Right lobe of liver (tissue), 6 donors: ENCODE data around the gene PGAM2. TPM values are rescaled to one million over a fixed set of nuclear protein-coding genes. Genes with fewer than 3 reads are reported as not detected.

ENCODE experiments used
- ATAC-seq, 4 donors: fragments of 200-7000 bp; cut with Tn5 transposase; one replicate each; pipeline ENCODE4 v1.9.1; 2020; ENCODE audit warnings: mild to moderate bottlenecking in 4 of 4, moderate library complexity in 4 of 4
- DNase-seq, 3 donors: peaks; one replicate each; pipeline ENCODE4 v3.0.0-alpha.2; 2020
- H3K27ac ChIP-seq, 3 donors: fragments of 200-600 bp; one replicate each; pipeline ENCODE4 v1.8.0; 2022
- H3K27me3 ChIP-seq, 2 donors: fragments of 200-600 bp; one replicate each; pipeline ENCODE4 v1.8.0; 2022
- H3K36me3 ChIP-seq, 4 donors: fragments of 200-600 bp; sonication (generic) in 1 of 4; one replicate each; pipeline versions ENCODE4 v1.5.1 to v1.8.0; 2017 to 2022; ENCODE audit warnings: control low read depth in 1 of 4
- H3K4me1 ChIP-seq, 4 donors: fragments of 200-600 bp; sonication (generic) in 1 of 4; one replicate each; pipeline versions ENCODE4 v1.5.1 to v1.8.0; 2017 to 2022; ENCODE audit warnings: control low read depth in 1 of 4
- H3K4me3 ChIP-seq, 3 donors: fragments of 200-600 bp; one replicate each; pipeline ENCODE4 v1.8.0; 2022
- H3K9me3 ChIP-seq, 4 donors: fragments of 200-600 bp; sonication (generic) in 1 of 4; one replicate each; pipeline versions ENCODE4 v1.5.1 to v1.8.0; 2017 to 2022; ENCODE audit warnings: control low read depth in 1 of 4
- CTCF ChIP-seq, 4 donors: fragments of 200-600 bp in 3 of 4; fragments of 450-650 bp in 1 of 4; IDR thresholded peaks; one replicate each; pipeline versions ENCODE4 v1.5.1 to v1.8.0; 2016 to 2022; ENCODE audit warnings: antibody characterized with exemption in 4 of 4, mild to moderate bottlenecking in 2 of 4
- POLR2A ChIP-seq: fragments of 450-650 bp; IDR thresholded peaks from one replicate; pipeline ENCODE4 v1.6.1; 2017; ENCODE audit warnings: antibody characterized with exemption, mild to moderate bottlenecking
- WGBS: methylation state at CpG from one replicate; pipeline ENCODE4 v1.1.6; 2018; ENCODE audit warnings: low coverage, low lambda C conversion rate; ENCODE audit not compliant: insufficient coverage; ENCODE audit errors: missing lambda C conversion rate; 5-methylcytosine and 5-hydroxymethylcytosine counted together
- intact Hi-C, 2 donors: fragments of 100-400 bp; cut with DNase I; formaldehyde crosslinking; loops; one replicate each; pipeline versions ENCODE4 v1.11.2 to v1.14.1; 2022
- total RNA-seq, 6 experiments: library from RNA; depleted of rRNA in 2 of 6; stranded (reverse); fragments of >200 nt in 2 of 6; fragmentation: NEBNext Ultra II Directional in 3 of 6; extraction: Animal tissue kit (Norgen Biotek cat#: 25700) in 3 of 6; gene quantifications; one replicate each; pipeline versions ENCODE4 v1.1.0 to v1.2.4, GENCODE V29; 2016 to 2023
- donor health status: DM: no; HTN: yes; CAD: no.
- donor health status: DM: no; HTN: no; CAD: no.
- donor health status: DM: no; HTN: no; CAD: no.
- donor health status: DM: no; HTN: yes; CAD: no.
- donor health status: DM: no; HTN: yes; CAD: no.

The PGAM2 gene
- total RNA-seq, 6 experiments from 2014 or later, result 0.31 to 0.56 (median 0.46) TPM; not detected in 3

GRCh38 chr7:44080686-44081265 is 15.4 kb upstream of the PGAM2 start:
- H3K36me3 ChIP-seq, result peaks cover 0 to 21% (median 4%) of the 10 kb centered on the region in 4 donors
- no peak for ATAC-seq
- H3K27me3 ChIP-seq, result no peaks in the 10 kb centered on the region
- H3K27ac ChIP-seq, result no peak overlapping the region
- intact Hi-C loops, result no loop called here
- TF ChIP-seq POLR2A (no peak), CTCF (IDR thresholded peaks at IDR 0.05) (no peak)
- no peak overlapping the region for H3K4me3 ChIP-seq
- H3K4me1 ChIP-seq, result peaks cover 0 to 18% (median 4%) of the 10 kb centered on the region in 4 donors
- no peaks in the 10 kb centered on the region for H3K9me3 ChIP-seq
- WGBS, result 88% methylated on average over 6 of the region's 11 CpGs
- peak in 1 of 3 donors; percentile 50 for DNase-seq

- no peak overlapping the region for H3K27ac ChIP-seq
- H3K4me1 ChIP-seq, result peaks cover 0 to 24% (median 7%) of the 10 kb centered on the region in 4 donors
- ATAC-seq (no peak), DNase-seq (peak in 1 of 3 donors; percentile 52)
- no CpG with 5 or more reads among the region's 5 CpGs for WGBS
- no peaks in the 10 kb centered on the region for H3K9me3 ChIP-seq
- peaks cover 0 to 21% (median 4%) of the 10 kb centered on the region in 4 donors for H3K36me3 ChIP-seq
- intact Hi-C loops, result no loop called here
- TF ChIP-seq POLR2A (no peak), CTCF (IDR thresholded peaks at IDR 0.05) (no peak)
- no peaks in the 10 kb centered on the region for H3K27me3 ChIP-seq
- no peak overlapping the region for H3K4me3 ChIP-seq
These were observed 14.8 kb upstream of the PGAM2 start for GRCh38 chr7:44080118-44080517.

- Histone ChIP-seq H3K27me3 (no peaks in the 10 kb centered on the region), H3K4me1 (peaks cover 0 to 25% (median 7%) of the 10 kb centered on the region in 4 donors), H3K27ac (no peak overlapping the region), H3K9me3 (no peaks in the 10 kb centered on the region), H3K4me3 (no peak overlapping the region), H3K36me3 (peaks cover 0 to 21% (median 4%) of the 10 kb centered on the region in 4 donors)
- DNase-seq, result peak in 1 of 3 donors; percentile 51
- WGBS, result 75% methylated on average over 5 of the region's 11 CpGs
- TF ChIP-seq POLR2A, result no peak
- no peak for TF ChIP-seq CTCF (IDR thresholded peaks at IDR 0.05)
- intact Hi-C loops, result no loop called here
- ATAC-seq, result no peak
These were observed 14.1 kb upstream of the PGAM2 start for GRCh38 chr7:44079331-44080021.

- Histone ChIP-seq H3K4me3 (no peak overlapping the region), H3K4me1 (peaks cover 0 to 35% (median 11%) of the 10 kb centered on the region in 4 donors), H3K9me3 (no peaks in the 10 kb centered on the region), H3K36me3 (peaks cover 0 to 21% (median 4%) of the 10 kb centered on the region in 4 donors), H3K27me3 (no peaks in the 10 kb centered on the region), H3K27ac (no peak overlapping the region)
- DNase-seq (peak in 1 of 3 donors; percentile 39), ATAC-seq (no peak)
- no peak for TF ChIP-seq CTCF (IDR thresholded peaks at IDR 0.05)
- no peak for TF ChIP-seq POLR2A
- intact Hi-C loops, result no loop called here
- 91% methylated on average over 5 of the region's 8 CpGs for WGBS
These were observed 13.2 kb upstream of the PGAM2 start for GRCh38 chr7:44078521-44078920.
